Neural progenitor cell (in vitro differentiated cells): ENCODE measurements around the gene GAS2L1. TPM values are rescaled to one million over a fixed set of nuclear protein-coding genes. Genes with fewer than 3 reads are reported as not detected.

ENCODE experiments used
- DNase-seq: peaks from one replicate; pipeline ENCODE4 v3.0.0-alpha.2; 2016; ENCODE audit warnings: low spot score
- H2AFZ ChIP-seq: fragments of 200-600 bp; sonication (generic); replicated peaks from 2 replicates; pipeline ENCODE4 v1.6.1; 2016; ENCODE audit warnings: antibody characterized with exemption
- H3F3A ChIP-seq: fragments of 200-600 bp; sonication (generic); 2 replicates; pipeline ENCODE4 v1.6.1; 2016; ENCODE audit warnings: antibody characterized with exemption, low read depth
- H3K27ac ChIP-seq: fragments of 200-600 bp; sonication (generic); 2 replicates; pipeline ENCODE4 v1.5.1; 2016; ENCODE audit warnings: mild to moderate bottlenecking
- H3K27me3 ChIP-seq: fragments of 200-600 bp; sonication (generic); 2 replicates; pipeline ENCODE4 v1.6.1; 2016; ENCODE audit warnings: mild to moderate bottlenecking, moderate library complexity
- H3K36me3 ChIP-seq: fragments of 200-600 bp; sonication (generic); 2 replicates; pipeline ENCODE4 v1.5.1; 2016
- H3K4me1 ChIP-seq: fragments of 200-600 bp; sonication (generic); 2 replicates; pipeline ENCODE4 v1.6.1; 2016; ENCODE audit warnings: mixed run types
- H3K4me2 ChIP-seq: fragments of 200-600 bp; sonication (generic); 2 replicates; pipeline ENCODE4 v1.6.1; 2016
- H3K4me3 ChIP-seq: fragments of 200-600 bp; sonication (generic); 2 replicates; pipeline ENCODE4 v1.5.1; 2016
- H3K79me2 ChIP-seq: fragments of 200-600 bp; sonication (generic); 2 replicates; pipeline ENCODE4 v1.6.1; 2016; ENCODE audit warnings: low read depth
- H3K9ac ChIP-seq: fragments of 200-600 bp; sonication (generic); 2 replicates; pipeline ENCODE4 v1.6.1; 2016
- H3K9me3 ChIP-seq: fragments of 200-600 bp; sonication (generic); 2 replicates; pipeline ENCODE4 v1.5.1; 2016; ENCODE audit warnings: low read depth
- H4K20me1 ChIP-seq: fragments of 200-600 bp; sonication (generic); 2 replicates; pipeline ENCODE4 v1.6.1; 2016; ENCODE audit warnings: low read depth
- H3K27ac Mint-ChIP-seq: 3 replicates; pipeline ENCODE4 v1.8.0; 2021; ENCODE audit warnings: mixed read lengths
- H3K27me3 Mint-ChIP-seq: 2 replicates; pipeline ENCODE4 v1.8.0; 2022; ENCODE audit warnings: low read depth, mild to moderate bottlenecking, inconsistent platforms, moderate library complexity, mixed read lengths; ENCODE audit not compliant: insufficient read depth
- H3K36me3 Mint-ChIP-seq: 3 replicates; pipeline ENCODE4 v1.8.0; 2021; ENCODE audit warnings: mixed read lengths
- H3K4me1 Mint-ChIP-seq: 3 replicates; pipeline ENCODE4 v1.8.0; 2021; ENCODE audit warnings: mixed read lengths
- H3K4me3 Mint-ChIP-seq: 3 replicates; pipeline ENCODE4 v1.8.0; 2021; ENCODE audit warnings: mild to moderate bottlenecking, moderate library complexity, mixed read lengths
- H3K9me3 Mint-ChIP-seq: 3 replicates; pipeline ENCODE4 v1.8.0; 2020; ENCODE audit warnings: mixed read lengths
- CTCF ChIP-seq: fragments of 200-600 bp; sonication (generic); IDR thresholded peaks from 2 replicates; pipeline ENCODE4 v1.5.1; 2017; ENCODE audit warnings: antibody characterized with exemption, mild to moderate bottlenecking
- EZH2 ChIP-seq: fragments of 200-600 bp; sonication (generic); IDR thresholded peaks from 2 replicates; pipeline ENCODE4 v1.6.1; 2017; ENCODE audit warnings: antibody characterized with exemption, mild to moderate bottlenecking, moderate library complexity
- EZH2phosphoT487 ChIP-seq: fragments of 200-600 bp; sonication (generic); IDR thresholded peaks from 2 replicates; pipeline ENCODE4 v1.6.1; 2017; ENCODE audit warnings: antibody characterized with exemption
- total RNA-seq: library from RNA; depleted of rRNA; stranded (reverse); fragments of >200 nt; gene quantifications from 2 replicates; pipeline ENCODE4 v1.2.3, GENCODE V29; 2015; ENCODE audit warnings: low replicate concordance

Gene GAS2L1
- total RNA-seq, 1 donor from 2014 or later: 0.95 TPM

GRCh38 chr22:29259253-29259899 lies 47.1 kb upstream of the GAS2L1 start:
- TF ChIP-seq CTCF (peak; percentile 38), EZH2 (no peak)
- H3K4me3 ChIP-seq: no peak overlapping the region
- H3K36me3 ChIP-seq: no peaks in the 10 kb centered on the region
- DNase-seq: peak; percentile 38
- H3K79me2 ChIP-seq: no peaks in the 10 kb centered on the region
- Mint-ChIP-seq H3K4me3 (no peak overlapping the region), H3K9me3 (no peaks in the 10 kb centered on the region), H3K27me3 (no peaks in the 10 kb centered on the region), H3K27ac (no peak overlapping the region), H3K36me3 (peaks cover 4% of the 10 kb centered on the region), H3K4me1 (no peaks in the 10 kb centered on the region)
- peaks cover 3% of the 10 kb centered on the region for H4K20me1 ChIP-seq
- H3K27ac ChIP-seq: no peak overlapping the region
- no peak overlapping the region for H3K4me2 ChIP-seq
- H3K9me3 ChIP-seq: no peaks in the 10 kb centered on the region
- H3K4me1 ChIP-seq: peaks cover under 1% of the 10 kb centered on the region
- no peak overlapping the region for H3K9ac ChIP-seq
- peaks cover 7% of the 10 kb centered on the region for H3F3A ChIP-seq
- no peak overlapping the region for H2AFZ ChIP-seq
- no peaks in the 10 kb centered on the region for H3K27me3 ChIP-seq

GRCh38 chr22:29260031-29260560 lies 46.4 kb upstream of the GAS2L1 start:
- Histone ChIP-seq H3K27me3 (no peaks in the 10 kb centered on the region), H3K27ac (no peak overlapping the region), H4K20me1 (peaks cover 3% of the 10 kb centered on the region), H3K4me3 (no peak overlapping the region), H3K4me1 (no peaks in the 10 kb centered on the region), H3K9me3 (no peaks in the 10 kb centered on the region), H3K36me3 (no peaks in the 10 kb centered on the region), H3K4me2 (no peak overlapping the region), H3F3A (peaks cover 7% of the 10 kb centered on the region), H3K79me2 (no peaks in the 10 kb centered on the region), H2AFZ (no peak overlapping the region), H3K9ac (no peak overlapping the region)
- DNase-seq: no peak
- H3K27ac Mint-ChIP-seq: no peak overlapping the region
- H3K9me3 Mint-ChIP-seq: no peaks in the 10 kb centered on the region
- no peaks in the 10 kb centered on the region for H3K4me1 Mint-ChIP-seq
- no peaks in the 10 kb centered on the region for H3K27me3 Mint-ChIP-seq
- TF ChIP-seq EZH2phosphoT487 (no peak), CTCF (no peak), EZH2 (no peak)
- H3K4me3 Mint-ChIP-seq: no peak overlapping the region
- peaks cover 2% of the 10 kb centered on the region for H3K36me3 Mint-ChIP-seq

GRCh38 chr22:29260601-29261315 lies 45.7 kb upstream of the GAS2L1 start:
- Histone ChIP-seq H3K9ac (no peak overlapping the region), H4K20me1 (peaks cover 3% of the 10 kb centered on the region), H3K9me3 (no peaks in the 10 kb centered on the region), H3K79me2 (peaks cover 3% of the 10 kb centered on the region), H3K27ac (no peak overlapping the region), H3K36me3 (no peaks in the 10 kb centered on the region), H3K27me3 (no peaks in the 10 kb centered on the region), H3K4me3 (no peak overlapping the region), H3F3A (peaks cover 7% of the 10 kb centered on the region), H2AFZ (no peak overlapping the region), H3K4me2 (no peak overlapping the region), H3K4me1 (no peaks in the 10 kb centered on the region)
- TF ChIP-seq EZH2phosphoT487 (no peak), CTCF (no peak), EZH2 (no peak)
- peaks cover under 1% of the 10 kb centered on the region for H3K4me1 Mint-ChIP-seq
- no peak overlapping the region for H3K27ac Mint-ChIP-seq
- no peak overlapping the region for H3K4me3 Mint-ChIP-seq
- no peak for DNase-seq
- H3K36me3 Mint-ChIP-seq: peaks cover 2% of the 10 kb centered on the region
- H3K9me3 Mint-ChIP-seq: no peaks in the 10 kb centered on the region
- no peaks in the 10 kb centered on the region for H3K27me3 Mint-ChIP-seq
